ENCODE data around the gene SLFN13.
"Not testable (repeated sequence)": the region's sequence is repeated elsewhere in the genome, so short reads cannot be mapped to it uniquely, and the experiment has no call there.

The SLFN13 gene

GRCh38 chr17:35429702-35430101, 18.9 kb downstream of the SLFN13 start:
- no peak for DNase-seq

DNA sequence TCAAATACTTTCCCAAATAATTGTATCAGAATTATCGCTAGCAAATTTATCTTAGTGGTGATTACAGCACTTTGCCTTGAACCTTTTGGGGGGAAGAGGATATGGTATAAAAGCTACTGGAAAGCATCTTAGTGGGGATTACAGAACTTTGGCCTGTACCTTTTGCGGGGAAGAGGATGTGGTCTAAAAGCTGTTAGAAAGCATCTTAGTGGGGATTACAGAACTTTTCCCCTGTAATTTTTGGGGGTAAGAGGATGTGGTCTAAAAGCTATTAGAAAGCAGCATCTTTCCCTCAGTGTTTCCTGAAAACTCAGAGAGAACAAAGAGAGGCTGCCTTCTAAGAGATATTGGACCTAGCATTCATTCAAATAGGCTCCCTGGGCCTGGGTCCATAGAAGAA, 20.3 kb downstream of the SLFN13 start:
- no peak for DNase-seq

DNA sequence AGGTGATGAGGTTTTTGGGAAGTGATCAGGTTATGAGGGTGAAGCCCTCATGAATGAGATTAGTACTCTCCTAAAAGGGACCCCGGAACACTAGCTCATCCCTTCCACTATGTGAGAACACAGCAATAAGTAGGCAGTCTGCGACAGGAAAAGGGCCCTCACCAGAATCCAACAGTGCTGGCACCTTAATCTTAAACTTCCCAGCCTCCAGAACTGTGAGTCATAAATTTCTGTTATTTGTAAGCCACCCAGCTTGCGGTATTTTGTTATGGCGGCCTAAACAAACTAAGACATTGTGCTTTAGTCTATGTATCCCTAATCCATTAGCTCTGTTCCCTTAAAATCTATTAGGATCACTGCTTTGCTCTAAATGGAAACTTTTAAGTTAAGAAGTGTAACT, 24.8 kb downstream of the SLFN13 start:
- DNase-seq, result no peak

GRCh38 chr17:35421069-35421468, 27.5 kb downstream of the SLFN13 start:
- not testable (repeated sequence) for DNase-seq

- no peak for DNase-seq
Observed at GRCh38 chr17:35416659-35417058, 31.9 kb downstream of the SLFN13 start.

- not testable (repeated sequence) for DNase-seq
Observed at GRCh38 chr17:35414707-35415106, 33.9 kb downstream of the SLFN13 start.

DNA sequence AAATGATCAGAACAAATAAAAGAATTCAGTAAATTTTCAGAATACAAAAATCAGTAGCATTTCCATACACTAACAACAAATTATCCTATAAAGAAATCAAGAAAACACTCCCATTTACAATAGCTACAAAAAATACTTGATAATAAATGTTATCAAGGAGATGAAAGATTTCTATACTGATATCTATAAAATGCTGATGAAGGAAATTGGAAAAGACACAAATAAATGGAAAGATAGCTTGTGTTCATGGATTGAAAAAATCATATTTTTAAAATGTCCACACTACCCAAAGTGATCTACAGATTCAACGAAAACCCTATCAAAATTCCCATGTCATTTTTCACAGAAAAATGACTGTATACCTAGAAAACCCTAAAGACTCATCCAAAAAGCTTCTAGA, 34.3 kb downstream of the SLFN13 start:
- DNase-seq, result no peak

- DNase-seq, result no peak
Observed at GRCh38 chr17:35407531-35407930, 41.0 kb downstream of the SLFN13 start.

- no peak for DNase-seq
Observed at GRCh38 chr17:35406568-35406967, 42.0 kb downstream of the SLFN13 start.

GRCh38 chr17:35404360-35404759, 44.2 kb downstream of the SLFN13 start:
- DNase-seq, result no peak

DNA sequence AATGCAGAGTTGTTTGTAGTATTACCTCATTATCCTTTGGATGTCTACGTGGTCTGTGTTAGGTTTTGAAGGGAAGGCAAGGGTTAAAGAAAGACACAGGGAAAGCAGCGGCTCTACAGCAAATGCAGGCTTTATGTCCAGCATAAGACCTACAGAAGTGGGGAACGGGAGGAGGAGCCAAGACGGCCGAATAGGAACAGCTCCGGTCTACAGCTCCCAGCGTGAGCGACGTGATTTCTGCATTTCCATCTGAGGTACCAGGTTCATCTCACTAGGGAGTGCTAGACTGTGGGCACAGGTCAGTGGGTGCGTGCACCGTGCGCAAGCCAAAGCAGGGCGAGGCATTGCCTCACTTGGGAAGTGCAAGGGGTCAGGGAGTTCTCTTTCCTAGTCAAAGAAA, 54.8 kb downstream of the SLFN13 start:
- DNase-seq, result not testable (repeated sequence)

GRCh38 chr17:35390663-35391062, 57.9 kb downstream of the SLFN13 start:
- no peak for DNase-seq

DNA sequence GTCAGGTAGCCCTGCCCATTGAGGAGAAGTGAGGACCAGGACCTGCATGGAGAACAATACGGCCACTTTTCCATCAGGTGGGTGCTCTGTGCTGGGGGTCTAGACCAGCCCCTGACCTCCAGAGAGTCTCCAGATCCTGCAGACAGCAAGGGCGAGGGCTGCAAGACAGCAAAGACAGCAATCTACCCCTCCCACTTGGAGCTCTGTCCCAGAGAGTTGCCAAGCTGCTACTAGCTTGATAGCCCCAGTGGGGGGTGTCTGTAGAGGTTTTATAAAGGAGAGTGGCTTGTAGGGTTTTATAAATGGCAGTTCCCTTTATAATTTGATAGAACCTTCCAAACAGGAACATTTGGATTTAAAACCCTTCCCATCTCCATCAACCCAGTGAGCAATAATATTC, 58.4 kb downstream of the SLFN13 start:
- DNase-seq, result no peak

DNA sequence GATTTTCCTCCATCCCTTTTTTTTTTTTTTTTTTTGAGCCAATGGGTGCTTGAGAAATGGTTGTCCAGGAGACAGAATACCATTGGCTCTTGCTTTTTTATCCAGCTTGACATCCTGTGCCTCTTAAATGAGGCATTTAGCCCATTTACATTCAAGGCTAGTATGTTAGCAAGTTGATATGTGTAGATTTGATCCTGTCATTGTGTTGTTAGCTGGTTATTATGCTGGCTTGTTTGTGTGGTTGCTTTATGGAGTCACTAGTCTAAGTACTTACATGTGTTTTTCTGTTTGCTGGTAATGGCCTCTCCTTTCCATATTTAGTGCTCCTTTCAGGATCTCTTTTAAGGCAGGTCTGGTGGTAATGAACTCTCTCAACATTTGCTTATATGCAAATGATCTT, 61.1 kb downstream of the SLFN13 start:
- DNase-seq, result no peak
